ENCODE data around the gene INO80.

Gene INO80

DNA sequence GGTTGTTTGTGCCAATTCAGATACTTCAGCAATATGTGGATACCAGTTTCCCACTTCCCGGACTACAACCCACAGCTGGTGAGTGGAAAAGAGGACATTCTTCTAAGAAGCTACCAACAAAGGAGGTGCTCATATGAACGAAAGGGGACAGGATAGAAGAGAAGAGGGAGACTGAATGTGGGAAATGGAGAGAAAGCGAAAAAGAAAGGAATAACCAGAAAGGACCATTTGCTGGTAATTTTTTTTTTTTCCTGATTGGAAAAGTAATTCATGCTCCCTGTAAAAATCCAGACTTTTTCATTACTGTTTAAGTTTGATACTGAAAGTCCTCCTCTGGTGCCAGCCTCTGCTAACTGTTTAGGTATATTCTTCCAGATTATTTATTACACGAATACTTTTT is 164.3 kb downstream of the INO80 start:
- ATAC-seq, result no peak
- H3K27me3 Mint-ChIP-seq, result peaks cover 14% of the 10 kb centered on the region

DNA sequence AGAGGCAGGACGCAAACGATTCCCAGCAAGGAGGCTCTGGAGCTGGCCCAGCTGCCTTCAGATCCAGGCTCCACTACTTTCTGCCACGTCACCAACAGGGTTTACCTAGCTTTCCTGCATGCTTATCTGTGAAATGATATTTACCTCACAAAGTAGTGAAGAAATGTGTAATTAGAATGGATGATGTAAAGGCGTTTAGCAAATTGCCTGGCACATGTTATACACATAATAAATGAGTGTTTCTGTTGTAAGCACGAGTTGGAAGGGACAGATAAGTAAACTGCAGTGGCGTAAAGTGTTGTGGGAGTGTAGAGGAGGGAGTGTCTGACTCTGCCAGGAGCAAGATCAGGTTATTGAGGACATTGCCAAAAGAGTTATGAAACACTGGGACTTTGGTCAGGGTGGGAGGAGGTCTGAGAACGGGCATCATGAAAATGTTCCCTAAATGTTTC is 166.3 kb downstream of the INO80 start:
- Mint-ChIP-seq H3K36me3 (no peaks in the 10 kb centered on the region), H3K9me3 (no peaks in the 10 kb centered on the region), H3K4me3 (no peak overlapping the region), H3K27ac (no peak overlapping the region), H3K4me1 (peaks cover 23% of the 10 kb centered on the region), H3K27me3 (peaks cover 14% of the 10 kb centered on the region)
- ATAC-seq, result no peak

More for the DNA sequence above, 164.3 kb downstream of the INO80 start:
- H3K36me3 Mint-ChIP-seq, result no peaks in the 10 kb centered on the region
- H3K4me3 Mint-ChIP-seq, result no peak overlapping the region
- H3K27ac Mint-ChIP-seq, result no peak overlapping the region
- no peaks in the 10 kb centered on the region for H3K9me3 Mint-ChIP-seq
- peaks cover 23% of the 10 kb centered on the region for H3K4me1 Mint-ChIP-seq

DNA sequence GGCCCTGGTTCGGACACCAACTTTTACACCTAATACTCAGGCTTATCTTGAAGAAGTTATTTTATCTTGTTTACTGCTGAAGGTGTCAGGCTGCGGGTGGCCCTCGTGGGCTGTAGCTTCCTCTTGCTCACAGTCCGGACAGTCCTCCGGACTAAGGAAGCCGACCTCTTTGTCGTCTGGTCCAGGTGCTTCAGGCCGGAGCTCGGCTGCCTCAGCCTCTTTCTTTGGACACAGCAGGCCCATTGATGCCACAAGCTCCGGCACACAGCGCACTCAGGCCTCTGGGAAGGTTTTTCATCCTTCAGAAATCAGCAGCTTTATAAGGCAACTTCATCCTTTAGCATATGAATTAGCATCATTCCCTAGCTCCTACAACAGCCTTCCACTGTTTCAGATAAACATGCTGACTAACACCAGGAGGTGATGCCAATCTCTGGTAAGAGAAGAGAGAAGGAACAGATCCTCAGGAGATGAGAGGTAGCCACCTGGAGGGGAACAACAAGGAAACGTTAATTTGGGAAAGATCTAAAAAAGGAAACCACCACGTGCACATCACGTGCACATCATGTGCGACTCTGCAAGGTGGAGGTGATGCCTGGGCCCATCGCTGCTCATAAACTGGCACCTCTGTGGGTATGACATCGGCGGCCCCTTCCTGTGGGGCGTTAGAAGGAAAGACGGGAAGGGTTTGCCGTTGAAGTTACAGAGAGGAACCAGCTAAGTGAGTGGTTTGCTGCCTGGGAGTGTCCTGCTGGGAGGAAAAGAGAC is 167.2 kb downstream of the INO80 start:
- peaks cover 14% of the 10 kb centered on the region for H3K27me3 Mint-ChIP-seq
- H3K9me3 Mint-ChIP-seq, result no peaks in the 10 kb centered on the region
- no peaks in the 10 kb centered on the region for H3K36me3 Mint-ChIP-seq
- H3K27ac Mint-ChIP-seq, result no peak overlapping the region
- peaks cover 18% of the 10 kb centered on the region for H3K4me1 Mint-ChIP-seq
- no peak for ATAC-seq
- H3K4me3 Mint-ChIP-seq, result no peak overlapping the region

DNA sequence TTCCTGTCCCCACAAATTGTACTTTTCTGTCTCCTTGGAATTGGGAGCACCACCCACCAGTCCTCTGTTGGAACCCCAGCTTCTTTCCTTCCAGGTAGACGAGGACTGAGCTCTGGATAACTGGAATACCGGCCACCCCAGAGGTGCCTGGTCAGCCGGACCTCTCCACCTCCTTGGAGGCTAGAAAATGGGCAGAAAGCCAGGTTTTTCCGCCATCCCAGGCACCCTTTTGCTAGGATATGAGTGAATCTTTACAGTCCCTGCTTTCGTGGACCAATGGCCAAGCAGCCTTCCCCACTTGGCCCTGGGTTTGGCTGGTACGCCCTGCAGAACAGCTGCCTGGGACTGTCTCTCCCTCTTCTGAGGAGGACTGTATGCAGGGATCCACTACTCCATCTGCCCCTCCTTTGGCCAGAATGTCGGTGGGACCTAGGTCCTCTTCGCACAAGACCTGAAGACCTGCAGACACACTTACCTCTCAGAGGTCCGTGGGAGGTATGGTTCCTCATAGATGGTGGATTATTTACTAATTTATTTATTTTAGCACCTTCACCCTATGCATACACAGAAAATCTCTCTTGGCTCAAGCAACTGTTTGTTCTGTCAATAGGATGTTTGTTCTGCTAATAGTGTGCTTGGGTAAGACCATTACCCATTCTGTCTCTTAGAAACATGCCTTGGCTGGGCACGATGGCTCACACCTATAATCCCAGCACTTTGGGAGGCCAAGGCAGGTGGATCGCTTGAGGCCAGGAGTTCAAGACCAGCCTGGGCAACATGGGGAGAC is 171.4 kb downstream of the INO80 start:
- Mint-ChIP-seq H3K36me3 (no peaks in the 10 kb centered on the region), H3K4me1 (peaks cover 23% of the 10 kb centered on the region), H3K27me3 (peaks cover 13% of the 10 kb centered on the region), H3K27ac (no peak overlapping the region), H3K9me3 (no peaks in the 10 kb centered on the region), H3K4me3 (no peak overlapping the region)
- ATAC-seq, result no peak

DNA sequence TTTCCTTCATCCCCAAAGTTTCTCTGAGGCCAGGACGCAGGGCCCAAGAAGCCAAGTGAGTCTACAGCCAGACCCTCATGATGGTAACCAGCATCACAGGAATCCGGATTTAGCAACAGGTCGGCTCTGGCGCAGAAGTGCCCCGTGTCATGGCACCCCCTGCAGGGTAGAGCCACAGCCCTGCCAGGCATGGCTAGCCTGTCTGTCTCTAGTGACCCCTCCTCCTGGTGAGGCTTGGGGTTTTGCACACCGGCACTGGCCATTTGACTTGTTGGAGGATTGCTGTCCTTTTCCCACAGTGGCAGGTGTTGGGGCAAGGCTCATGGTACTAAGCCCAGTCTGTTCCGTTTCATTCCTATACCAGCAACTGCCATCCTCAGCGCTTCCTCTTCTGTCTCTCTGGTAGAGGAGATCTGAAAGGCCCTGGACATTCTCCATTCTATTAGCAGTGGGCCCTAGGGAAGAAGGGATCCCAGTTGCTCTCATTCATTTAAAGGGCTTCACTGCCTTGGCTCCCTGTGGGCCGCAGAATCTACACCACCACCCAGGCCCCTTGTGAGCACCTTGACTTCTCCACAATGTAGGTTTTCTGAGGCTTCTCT is 172.2 kb downstream of the INO80 start:
- Mint-ChIP-seq H3K4me3 (no peak overlapping the region), H3K4me1 (peaks cover 23% of the 10 kb centered on the region), H3K9me3 (no peaks in the 10 kb centered on the region), H3K27ac (no peak overlapping the region), H3K27me3 (peaks cover 4% of the 10 kb centered on the region), H3K36me3 (no peaks in the 10 kb centered on the region)
- no peak for ATAC-seq

DNA sequence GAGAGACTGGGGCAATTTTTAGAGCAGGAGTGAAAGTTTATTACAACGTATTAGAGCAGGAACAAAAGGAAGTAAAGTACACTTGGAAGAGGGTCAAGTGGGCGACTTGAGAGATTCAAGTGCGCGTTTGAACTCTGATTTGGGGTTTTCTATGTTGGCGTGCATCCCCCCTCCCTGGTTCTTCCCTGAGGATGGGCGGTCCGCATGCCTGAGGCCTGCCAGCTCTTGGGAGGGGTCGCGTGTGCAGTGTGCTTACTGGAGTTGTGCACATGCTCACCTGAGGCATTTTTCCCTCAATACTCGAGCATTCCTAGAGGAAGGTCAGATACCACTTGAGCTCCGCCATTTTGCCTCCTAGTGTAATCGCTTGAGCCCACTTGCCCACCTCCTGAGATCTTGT is 173.2 kb downstream of the INO80 start:
- peak overlapping the region; percentile 63 for H3K27ac Mint-ChIP-seq
- H3K36me3 Mint-ChIP-seq, result no peaks in the 10 kb centered on the region
- no peaks in the 10 kb centered on the region for H3K27me3 Mint-ChIP-seq
- H3K4me1 Mint-ChIP-seq, result peaks cover 23% of the 10 kb centered on the region
- H3K4me3 Mint-ChIP-seq, result peak overlapping the region; percentile 69
- ATAC-seq, result no peak
- H3K9me3 Mint-ChIP-seq, result no peaks in the 10 kb centered on the region

DNA sequence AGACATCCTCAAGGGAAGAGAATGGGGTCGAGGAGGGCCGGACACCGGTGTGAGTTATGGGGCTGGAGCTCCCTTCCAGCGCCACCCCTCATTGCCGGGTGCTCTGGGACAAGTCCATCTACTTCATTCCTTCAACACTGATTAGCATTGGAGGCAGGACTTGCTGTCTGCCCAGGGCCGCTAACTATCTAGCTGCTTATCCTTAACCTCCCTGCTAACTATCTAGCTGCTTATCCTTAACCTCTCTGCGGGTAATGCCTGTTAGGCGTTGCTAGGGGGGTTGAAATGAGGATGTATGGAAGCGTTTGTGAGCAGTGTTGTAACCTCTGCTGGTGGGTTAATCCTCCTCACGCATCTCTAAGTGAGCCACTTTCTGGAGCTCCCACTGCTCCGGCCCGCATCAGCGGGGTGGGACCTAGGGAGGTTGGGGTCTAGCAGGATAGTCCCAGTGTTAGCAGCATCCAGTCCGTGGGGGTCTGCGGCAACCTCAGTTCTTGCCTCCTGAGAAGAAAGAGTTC is 173.7 kb downstream of the INO80 start:
- H3K4me3 Mint-ChIP-seq, result peak overlapping the region; percentile 69
- peak overlapping the region; percentile 63 for H3K27ac Mint-ChIP-seq
- H3K36me3 Mint-ChIP-seq, result no peaks in the 10 kb centered on the region
- no peaks in the 10 kb centered on the region for H3K9me3 Mint-ChIP-seq
- peaks cover 23% of the 10 kb centered on the region for H3K4me1 Mint-ChIP-seq
- H3K27me3 Mint-ChIP-seq, result no peaks in the 10 kb centered on the region
- no peak for ATAC-seq

DNA sequence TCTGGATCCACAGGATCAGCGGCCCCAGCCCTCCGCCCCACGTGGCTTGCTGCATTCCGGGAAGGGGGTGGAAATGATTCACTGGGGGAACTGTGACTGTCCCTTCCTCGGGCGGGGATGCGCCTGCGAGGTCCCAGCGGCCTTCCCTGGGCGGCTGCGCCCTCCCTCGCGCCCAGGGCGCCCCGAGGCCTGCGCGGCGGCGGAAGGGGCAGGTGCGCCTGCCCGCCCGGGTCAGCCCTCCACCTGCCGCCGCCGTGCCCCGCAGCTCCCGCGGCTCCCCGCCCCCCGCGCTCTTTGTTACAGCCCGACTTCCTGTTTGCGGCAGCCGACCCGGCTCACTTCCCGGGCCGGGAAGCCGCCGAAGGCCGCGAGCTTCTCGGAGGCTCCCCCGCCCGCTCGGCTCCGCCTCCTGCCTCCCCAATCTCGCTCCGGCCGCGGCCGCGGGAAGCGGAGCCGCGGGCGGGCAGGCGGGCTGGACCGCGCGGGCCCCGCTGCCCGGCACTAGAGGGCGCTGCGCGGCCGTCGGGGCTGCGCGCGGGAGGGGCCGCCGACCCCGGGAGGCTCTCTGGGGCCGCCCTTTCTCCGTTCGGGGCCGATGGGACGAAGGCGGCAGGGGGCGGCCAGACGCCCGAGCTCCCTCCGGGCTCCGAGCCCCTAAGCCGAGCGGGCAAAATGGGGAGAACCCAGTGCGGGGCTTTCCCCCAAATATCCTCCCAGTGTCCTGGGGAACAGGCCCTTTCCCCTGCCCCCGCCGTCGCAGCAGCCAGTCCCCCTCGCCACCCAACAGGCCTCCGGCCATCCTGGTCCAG is 174.3 kb downstream of the INO80 start:
- Mint-ChIP-seq H3K27me3 (no peaks in the 10 kb centered on the region), H3K9me3 (no peaks in the 10 kb centered on the region), H3K27ac (peak overlapping the region; percentile 63), H3K36me3 (no peaks in the 10 kb centered on the region), H3K4me3 (peak overlapping the region; percentile 69), H3K4me1 (peaks cover 23% of the 10 kb centered on the region)
- peak; percentile 83 for ATAC-seq

DNA sequence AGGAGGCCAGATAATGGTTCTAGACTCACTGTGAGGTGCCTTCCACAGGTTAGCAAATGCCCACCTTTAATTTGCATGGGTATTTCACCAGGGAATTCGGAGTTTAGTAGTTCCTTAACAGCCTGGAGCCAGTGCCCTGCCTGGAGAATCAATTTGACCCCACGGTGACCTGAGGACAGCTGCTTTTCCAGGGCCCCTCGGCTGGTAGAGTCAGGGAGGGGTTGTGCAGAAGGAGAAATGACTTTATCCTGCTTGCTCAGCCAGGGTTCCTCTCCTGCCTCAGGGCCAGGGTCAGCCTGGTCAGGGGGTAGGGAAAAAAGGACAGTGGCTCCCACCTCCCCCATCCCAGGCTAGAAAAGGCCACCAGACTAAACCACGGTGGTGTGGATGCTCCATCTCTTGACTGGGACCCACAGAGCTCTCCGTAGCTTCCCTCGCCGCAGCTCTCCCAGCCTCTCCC is 175.0 kb downstream of the INO80 start:
- ATAC-seq, result no peak
- H3K9me3 Mint-ChIP-seq, result no peaks in the 10 kb centered on the region
- no peaks in the 10 kb centered on the region for H3K27me3 Mint-ChIP-seq

DNA sequence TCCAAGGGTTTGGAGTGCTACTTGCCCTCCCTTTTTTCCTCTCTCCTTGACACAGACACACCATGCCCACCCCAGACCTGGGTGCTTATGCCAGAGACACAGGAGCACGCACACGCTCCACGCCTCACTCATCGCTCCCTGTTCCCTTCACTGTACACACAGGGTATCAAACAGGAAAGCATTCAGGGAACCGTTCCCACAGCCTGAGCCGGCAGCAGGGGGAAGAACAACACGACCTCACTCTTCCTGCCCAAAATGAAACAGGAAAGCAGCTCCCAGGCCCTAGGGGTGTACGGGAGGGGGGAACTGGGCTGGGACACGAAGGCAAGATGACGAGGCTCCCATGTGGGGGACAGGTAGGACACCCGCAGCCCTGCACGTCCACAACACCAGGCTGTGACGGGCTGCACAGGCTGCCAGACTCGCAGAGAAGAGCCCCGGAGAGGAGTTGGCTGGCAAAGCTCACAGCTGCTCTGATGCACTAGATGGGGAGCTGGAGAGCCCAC is 175.7 kb downstream of the INO80 start:
- H3K27ac Mint-ChIP-seq, result peak overlapping the region; percentile 53
- H3K9me3 Mint-ChIP-seq, result no peaks in the 10 kb centered on the region
- no peak for ATAC-seq
- H3K4me1 Mint-ChIP-seq, result peaks cover 23% of the 10 kb centered on the region
- H3K36me3 Mint-ChIP-seq, result no peaks in the 10 kb centered on the region
- no peaks in the 10 kb centered on the region for H3K27me3 Mint-ChIP-seq
- peak overlapping the region; percentile 2 for H3K4me3 Mint-ChIP-seq

More for the DNA sequence above, 175.0 kb downstream of the INO80 start:
- no peaks in the 10 kb centered on the region for H3K36me3 Mint-ChIP-seq
- peaks cover 23% of the 10 kb centered on the region for H3K4me1 Mint-ChIP-seq
- peak overlapping the region; percentile 63 for H3K27ac Mint-ChIP-seq
- peak overlapping the region; percentile 60 for H3K4me3 Mint-ChIP-seq

DNA sequence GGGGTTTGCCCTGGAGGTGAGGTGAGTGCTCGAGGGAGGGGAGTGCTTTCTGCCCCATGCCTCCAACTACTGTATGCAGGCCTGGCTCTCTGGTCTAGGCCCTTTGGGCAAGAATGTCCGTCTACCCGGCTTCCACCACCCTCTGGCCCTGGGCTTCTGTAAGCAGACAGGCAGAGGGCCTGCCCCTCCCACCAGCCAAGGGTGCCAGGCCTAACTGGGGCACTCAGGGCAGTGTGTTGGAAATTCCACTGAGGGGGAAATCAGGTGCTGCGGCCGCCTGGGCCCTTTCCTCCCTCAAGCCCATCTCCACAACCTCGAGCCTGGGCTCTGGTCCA is 177.6 kb downstream of the INO80 start:
- Mint-ChIP-seq H3K27ac (peak overlapping the region; percentile 4), H3K27me3 (peaks cover 4% of the 10 kb centered on the region), H3K4me1 (peaks cover 23% of the 10 kb centered on the region), H3K36me3 (no peaks in the 10 kb centered on the region), H3K9me3 (no peaks in the 10 kb centered on the region), H3K4me3 (no peak overlapping the region)
- no peak for ATAC-seq

DNA sequence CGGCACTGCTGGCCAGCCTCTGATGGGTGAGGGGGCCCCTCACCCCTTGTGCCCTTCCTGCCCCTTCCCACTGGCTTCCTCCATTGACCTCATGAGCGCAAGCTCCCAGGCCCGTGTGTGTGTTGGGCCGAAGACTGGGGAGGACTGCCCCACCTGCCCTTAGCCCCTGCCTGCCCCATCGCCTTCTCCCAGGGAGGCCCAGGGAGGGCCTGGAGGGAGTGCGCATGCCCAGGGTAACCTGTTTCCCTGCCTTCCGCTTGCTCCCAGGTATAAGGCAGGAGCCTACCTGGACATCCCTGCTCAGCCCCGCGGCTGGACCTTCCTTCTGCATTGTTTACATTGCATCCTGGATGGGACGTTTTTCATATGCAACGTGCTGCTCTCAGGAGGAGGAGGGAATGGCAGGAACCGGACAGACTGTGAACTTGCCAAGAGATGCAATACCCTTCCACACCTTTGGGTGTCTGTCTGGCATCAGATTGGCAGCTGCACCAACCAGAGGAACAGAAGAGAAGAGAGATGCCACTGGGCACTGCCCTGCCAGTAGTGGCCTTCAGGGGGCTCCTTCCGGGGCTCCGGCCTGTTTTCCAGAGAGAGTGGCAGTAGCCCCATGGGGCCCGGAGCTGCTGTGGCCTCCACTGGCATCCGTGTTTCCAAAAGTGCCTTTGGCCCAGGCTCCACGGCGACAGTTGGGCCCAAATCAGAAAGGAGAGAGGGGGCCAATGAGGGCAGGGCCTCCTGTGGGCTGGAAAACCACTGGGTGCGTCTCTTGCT is 178.1 kb downstream of the INO80 start:
- no peak for ATAC-seq
- no peak overlapping the region for H3K4me3 Mint-ChIP-seq
- H3K36me3 Mint-ChIP-seq, result no peaks in the 10 kb centered on the region
- H3K9me3 Mint-ChIP-seq, result no peaks in the 10 kb centered on the region
- peaks cover 9% of the 10 kb centered on the region for H3K27me3 Mint-ChIP-seq
- H3K4me1 Mint-ChIP-seq, result peaks cover 20% of the 10 kb centered on the region
- H3K27ac Mint-ChIP-seq, result no peak overlapping the region

DNA sequence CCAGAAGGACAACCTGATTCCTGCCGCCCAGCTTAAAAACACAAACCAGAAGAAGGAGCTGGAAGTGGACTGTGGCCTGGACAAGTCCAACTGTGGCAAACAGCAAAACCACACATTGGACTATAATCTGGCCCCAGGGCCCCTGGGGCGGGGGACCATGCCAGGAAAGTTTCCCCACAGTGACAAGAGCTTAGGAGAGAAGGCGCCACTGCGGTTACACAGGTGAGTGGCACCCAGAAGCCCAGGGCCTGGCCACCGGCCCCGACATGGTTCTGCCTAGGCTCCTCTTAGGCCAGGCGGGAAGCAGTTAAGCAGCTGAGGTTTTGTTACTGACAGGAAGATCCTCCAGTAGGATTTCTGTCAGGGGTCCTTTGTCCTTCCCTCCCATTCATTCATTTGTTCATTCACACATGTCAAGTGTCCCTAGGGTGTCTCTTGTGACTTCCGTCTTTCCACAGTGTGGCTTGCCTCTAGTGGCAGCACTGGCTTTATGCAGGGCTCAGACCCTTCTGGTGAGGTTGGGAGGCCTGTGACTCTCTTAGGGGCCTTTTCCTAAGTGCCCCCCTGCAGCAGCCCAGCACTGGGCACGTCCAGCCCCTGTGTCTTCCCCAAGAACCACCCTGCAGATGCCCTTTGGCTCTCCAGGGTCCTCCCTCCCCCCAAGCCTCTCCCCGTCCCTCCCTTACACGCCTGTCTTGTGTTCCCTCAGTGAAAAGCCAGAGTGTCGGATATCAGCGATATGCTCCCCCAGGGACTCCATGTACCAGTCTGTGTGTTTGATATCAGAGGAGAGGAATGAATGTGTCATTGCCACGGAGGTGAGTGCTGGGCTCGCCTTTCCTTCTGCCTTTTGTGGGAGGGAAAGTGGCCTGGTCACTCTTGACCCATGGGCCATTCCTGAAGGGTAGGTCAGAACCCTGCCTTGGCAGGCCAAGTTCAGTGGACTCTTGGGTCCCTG is 179.1 kb downstream of the INO80 start:
- H3K36me3 Mint-ChIP-seq, result no peaks in the 10 kb centered on the region
- peaks cover 17% of the 10 kb centered on the region for H3K27me3 Mint-ChIP-seq
- H3K27ac Mint-ChIP-seq, result no peak overlapping the region
- no peak for ATAC-seq
- H3K4me1 Mint-ChIP-seq, result peaks cover 15% of the 10 kb centered on the region
- no peaks in the 10 kb centered on the region for H3K9me3 Mint-ChIP-seq
- H3K4me3 Mint-ChIP-seq, result no peak overlapping the region
